ENCODE measurements around the gene EFHD2. TPM values are rescaled to one million over a fixed set of nuclear protein-coding genes. Genes with fewer than 3 reads are reported as not detected.
"Not testable (repeated sequence)": the region's sequence is repeated elsewhere in the genome, so short reads cannot be mapped to it uniquely, and the experiment has no call there.

EFHD2 gene
- total and polyA plus RNA-seq, 2 experiments from 2014 or later = 49.9 to 53.1 TPM

- no peaks in the 10 kb centered on the region for H3K27me3 ChIP-seq (replicated peaks; ENCODE audit: insufficient read depth)
- TF ChIP-seq EZH2phosphoT487 (IDR thresholded peaks at IDR 0.05; ENCODE audit: insufficient read depth, low read depth) = no peak
- no peak for TF ChIP-seq EZH2 (IDR thresholded peaks at IDR 0.05; ENCODE audit: insufficient read depth, poor library complexity, severe bottlenecking)
- H2AFZ ChIP-seq = no peak overlapping the region
- H3K27ac ChIP-seq = no peak overlapping the region
- 90 to 94% methylated on average over 19 to 21 of the region's 21 CpGs for WGBS, 2 experiments (ENCODE audit: low coverage in 1 of 2, low lambda C conversion rate in 2 of 2, missing lambda C conversion rate in 2 of 2)
- H3F3A ChIP-seq (ENCODE audit: insufficient read depth) = no peaks in the 10 kb centered on the region
- H3K9me3 ChIP-seq (ENCODE audit: low read depth) = no peaks in the 10 kb centered on the region
- in situ Hi-C loops (cut with MboI) = no loop called here
- H3K4me1 ChIP-seq (ENCODE audit: insufficient read depth) = no peaks in the 10 kb centered on the region
- DNase-seq = no peak
- H3K9ac ChIP-seq = no peak overlapping the region
- no peaks in the 10 kb centered on the region for H3K9me2 ChIP-seq (ENCODE audit: insufficient read depth)
- no peaks in the 10 kb centered on the region for H3K79me2 ChIP-seq (ENCODE audit: insufficient read depth)
- H3K4me2 ChIP-seq (ENCODE audit: unreplicated experiment) = no peak overlapping the region
- H4K20me1 ChIP-seq (ENCODE audit: insufficient read depth) = no peaks in the 10 kb centered on the region
- H3K36me3 ChIP-seq (ENCODE audit: low read depth) = no peaks in the 10 kb centered on the region
- H3K4me3 ChIP-seq = no peak overlapping the region
Observed at GRCh38 chr1:15371610-15372545, 37.8 kb upstream of the EFHD2 start.

GRCh38 chr1:15378729-15379128 is 31.0 kb upstream of the EFHD2 start:
- Histone ChIP-seq H3K36me3 (ENCODE audit: low read depth) (no peaks in the 10 kb centered on the region), H3K9me3 (ENCODE audit: low read depth) (no peaks in the 10 kb centered on the region), H3K27me3 (replicated peaks; ENCODE audit: insufficient read depth) (no peaks in the 10 kb centered on the region), H3K4me1 (ENCODE audit: insufficient read depth) (no peaks in the 10 kb centered on the region), H3K9me2 (ENCODE audit: insufficient read depth) (no peaks in the 10 kb centered on the region), H3F3A (ENCODE audit: insufficient read depth) (no peaks in the 10 kb centered on the region), H3K9ac (no peak overlapping the region), H3K4me2 (ENCODE audit: unreplicated experiment) (no peak overlapping the region), H3K4me3 (no peak overlapping the region), H3K79me2 (ENCODE audit: insufficient read depth) (no peaks in the 10 kb centered on the region), H2AFZ (no peak overlapping the region), H3K27ac (no peak overlapping the region), H4K20me1 (ENCODE audit: insufficient read depth) (no peaks in the 10 kb centered on the region)
- in situ Hi-C loops (cut with MboI) = no loop called here
- no peak for DNase-seq
- TF ChIP-seq EZH2 (IDR thresholded peaks at IDR 0.05; ENCODE audit: insufficient read depth, poor library complexity, severe bottlenecking) (no peak), EZH2phosphoT487 (IDR thresholded peaks at IDR 0.05; ENCODE audit: insufficient read depth, low read depth) (no peak)
- 78 to 82% methylated on average over 8 of the region's 8 CpGs for WGBS, 2 experiments (ENCODE audit: low coverage in 1 of 2, low lambda C conversion rate in 2 of 2, missing lambda C conversion rate in 2 of 2)

GRCh38 chr1:15379151-15379550 is 30.5 kb upstream of the EFHD2 start:
- H3K36me3 ChIP-seq (ENCODE audit: low read depth); H3K4me1 ChIP-seq (ENCODE audit: insufficient read depth); H3K4me2 ChIP-seq (ENCODE audit: unreplicated experiment); H3F3A ChIP-seq (ENCODE audit: insufficient read depth); in situ Hi-C loops (cut with MboI); H4K20me1 ChIP-seq (ENCODE audit: insufficient read depth); H3K9me2 ChIP-seq (ENCODE audit: insufficient read depth); H2AFZ ChIP-seq; H3K27me3 ChIP-seq (replicated peaks; ENCODE audit: insufficient read depth); H3K9me3 ChIP-seq (ENCODE audit: low read depth); H3K4me3 ChIP-seq; DNase-seq; H3K9ac ChIP-seq; H3K79me2 ChIP-seq (ENCODE audit: insufficient read depth); H3K27ac ChIP-seq: not testable (repeated sequence)
- 58 to 69% methylated on average over 9 of the region's 9 CpGs for WGBS, 2 experiments (ENCODE audit: low coverage in 1 of 2, low lambda C conversion rate in 2 of 2, missing lambda C conversion rate in 2 of 2)

- H3F3A ChIP-seq (ENCODE audit: insufficient read depth) = no peaks in the 10 kb centered on the region
- peaks cover under 1% of the 10 kb centered on the region; the same call in 1 of the 2 replicates for H3K4me1 ChIP-seq (ENCODE audit: insufficient read depth)
- H3K9me2 ChIP-seq (ENCODE audit: insufficient read depth) = no peaks in the 10 kb centered on the region
- H4K20me1 ChIP-seq (ENCODE audit: insufficient read depth) = no peaks in the 10 kb centered on the region
- no peaks in the 10 kb centered on the region for H3K36me3 ChIP-seq (ENCODE audit: low read depth)
- no peak for DNase-seq
- H3K4me2 ChIP-seq (ENCODE audit: unreplicated experiment) = no peak overlapping the region
- 86 to 87% methylated on average over 22 of the region's 22 CpGs for WGBS, 2 experiments (ENCODE audit: low coverage in 1 of 2, low lambda C conversion rate in 2 of 2, missing lambda C conversion rate in 2 of 2)
- in situ Hi-C loops (cut with MboI) = no loop called here
- no peak overlapping the region for H3K4me3 ChIP-seq
- no peaks in the 10 kb centered on the region for H3K9me3 ChIP-seq (ENCODE audit: low read depth)
- no peaks in the 10 kb centered on the region for H3K27me3 ChIP-seq (replicated peaks; ENCODE audit: insufficient read depth)
- H2AFZ ChIP-seq = no peak overlapping the region
- no peaks in the 10 kb centered on the region for H3K79me2 ChIP-seq (ENCODE audit: insufficient read depth)
- no peak overlapping the region for H3K9ac ChIP-seq
- no peak overlapping the region for H3K27ac ChIP-seq
- TF ChIP-seq EZH2 (IDR thresholded peaks at IDR 0.05; ENCODE audit: insufficient read depth, poor library complexity, severe bottlenecking) (no peak), EZH2phosphoT487 (IDR thresholded peaks at IDR 0.05; ENCODE audit: insufficient read depth, low read depth) (no peak)
Observed at GRCh38 chr1:15380601-15381508, 28.8 kb upstream of the EFHD2 start.
